HepG2 (cell line): ENCODE data around the gene PSKH1. TPM values are rescaled to one million over a fixed set of nuclear protein-coding genes. Genes with fewer than 3 reads are reported as not detected.
A peak's percentile ranks its signal among the peaks of the same experiment; 100 is the strongest.

Experiments
- ATF2 ChIP-seq: sonication (generic); formaldehyde crosslinking; IDR thresholded peaks from 2 replicates; pipeline ENCODE4 v1.4.0; 2020; ENCODE audit warnings: missing genetic modification reagents
- ERF ChIP-seq: IDR thresholded peaks from 2 replicates; pipeline ENCODE4 v1.6.1; 2018; ENCODE audit warnings: missing biosample characterization, missing genetic modification reagents
- FOXJ3 ChIP-seq: sonication (generic); formaldehyde crosslinking; IDR thresholded peaks from 2 replicates; pipeline ENCODE4 v1.4.0; 2020; ENCODE audit warnings: missing genetic modification reagents, mild to moderate bottlenecking, borderline replicate concordance
- GTF3A ChIP-seq: sonication (generic); formaldehyde crosslinking; conservative IDR thresholded peaks from 2 replicates; pipeline ENCODE4 v1.4.0; 2020; ENCODE audit warnings: mild to moderate bottlenecking, missing genetic modification reagents
- MED13 ChIP-seq: sonication (generic); formaldehyde crosslinking; IDR thresholded peaks from 2 replicates; pipeline ENCODE4 v1.5.0; 2020; ENCODE audit warnings: missing genetic modification reagents
- NFATC3 ChIP-seq: sonication (generic); formaldehyde crosslinking; IDR thresholded peaks from 2 replicates; pipeline ENCODE4 v1.5.1; 2020; ENCODE audit warnings: mild to moderate bottlenecking, missing genetic modification reagents
- PATZ1 ChIP-seq: sonication (generic); formaldehyde crosslinking; IDR thresholded peaks from 2 replicates; pipeline ENCODE4 v1.4.0; 2020; ENCODE audit warnings: missing genetic modification reagents
- SAP130 ChIP-seq: IDR thresholded peaks from 2 replicates; pipeline ENCODE4 v1.6.1; 2016; ENCODE audit warnings: low read depth
- ZBTB46 ChIP-seq: sonication (generic); formaldehyde crosslinking; IDR thresholded peaks from 2 replicates; pipeline ENCODE4 v1.4.0; 2020; ENCODE audit warnings: mild to moderate bottlenecking, missing genetic modification reagents, borderline replicate concordance
- ZBTB8A ChIP-seq: sonication (generic); formaldehyde crosslinking; IDR thresholded peaks from 2 replicates; pipeline ENCODE4 v1.4.0; 2020; ENCODE audit warnings: mild to moderate bottlenecking, low read depth, missing genetic modification reagents, borderline replicate concordance
- ZFY ChIP-seq: sonication (generic); formaldehyde crosslinking; IDR thresholded peaks from 2 replicates; pipeline ENCODE4 v1.4.0; 2020; ENCODE audit warnings: missing genetic modification reagents
- ZNF550 ChIP-seq: sonication (generic); formaldehyde crosslinking; IDR thresholded peaks from 2 replicates; pipeline ENCODE4 v1.4.0; 2020; ENCODE audit warnings: mild to moderate bottlenecking, missing genetic modification reagents, borderline replicate concordance
- ZNF672 ChIP-seq: sonication (generic); formaldehyde crosslinking; IDR thresholded peaks from 2 replicates; pipeline ENCODE4 v1.8.1; 2022; ENCODE audit warnings: missing genetic modification reagents
- ZNF790 ChIP-seq: sonication (generic); formaldehyde crosslinking; IDR thresholded peaks from 2 replicates; pipeline ENCODE4 v1.8.0; 2022; ENCODE audit warnings: missing genetic modification reagents, mild to moderate bottlenecking, borderline replicate concordance
- polyA plus RNA-seq, 8 experiments: library from polyadenylated mRNA; depleted of rRNA in 3 of 8; stranded (reverse) in 7 of 8; unstranded in 1 of 8; fragments of >200 nt; fragmentation: Illumina TruSeq in 4 of 8; extraction: Trizol in 4 of 8; gene quantifications; 2 replicates each; pipeline versions ENCODE4 v1.2.1 to v1.2.3, GENCODE V29; 2011 to 2016; ENCODE audit warnings: low read depth in 4 of 8, missing spikeins in 1 of 8, mixed read lengths in 1 of 8; ENCODE audit not compliant: insufficient read depth in 1 of 8
- total RNA-seq, 5 experiments: library from RNA; depleted of rRNA; stranded (reverse); fragments of >200 nt; fragmentation: Illumina TruSeq; extraction: Trizol; gene quantifications; 2 replicates each; pipeline ENCODE4 v1.2.3, GENCODE V29; 2016; ENCODE audit warnings: low read depth in 1 of 5
- TF ChIP-seq, protein P1 (sequence below): sonication (generic); formaldehyde crosslinking; IDR thresholded peaks from 2 replicates; pipeline ENCODE4 v1.8.1; 2023; ENCODE audit warnings: mild to moderate bottlenecking, inconsistent platforms, moderate library complexity, missing genetic modification reagents, borderline replicate concordance
- TF ChIP-seq, protein P2 (sequence below): sonication (generic); formaldehyde crosslinking; IDR thresholded peaks from 2 replicates; pipeline ENCODE4 v1.4.0; 2020; ENCODE audit warnings: missing genetic modification reagents, borderline replicate concordance

The PSKH1 gene
- total and polyA plus RNA-seq, 2 of the 13 experiments (the other 11 are each of a cell fraction or from before 2014, with no cell fraction given): 8.4 to 19.1 TPM

GRCh38 chr16:67935402-67936123, 42.5 kb downstream of the PSKH1 start (continued):
- TF ChIP-seq NFATC3 (peak; percentile 98), ZNF790 (CRISPR knock-in tag) (peak; percentile 80), ERF (CRISPR knock-in tag) (peak; percentile 91), ZFY (CRISPR knock-in tag) (peak; percentile 81), ZBTB8A (CRISPR knock-in tag) (peak; percentile 64; the same call in 1 of the 2 replicates), SAP130 (peak; percentile 99), MED13 (CRISPR knock-in tag) (peak; percentile 91), GTF3A (CRISPR knock-in tag) (peak; percentile 96), FOXJ3 (CRISPR knock-in tag) (peak; percentile 44; the same call in 1 of the 2 replicates), ATF2 (CRISPR knock-in tag) (peak; percentile 52), ZNF550 (peak; percentile 95; the same call in 1 of the 2 replicates), ZBTB46 (CRISPR knock-in tag) (peak; percentile 94; the same call in 1 of the 2 replicates), PATZ1 (peak; percentile 93), ZNF672 (CRISPR knock-in tag) (no peak)
- TF ChIP-seq, protein P1, sequence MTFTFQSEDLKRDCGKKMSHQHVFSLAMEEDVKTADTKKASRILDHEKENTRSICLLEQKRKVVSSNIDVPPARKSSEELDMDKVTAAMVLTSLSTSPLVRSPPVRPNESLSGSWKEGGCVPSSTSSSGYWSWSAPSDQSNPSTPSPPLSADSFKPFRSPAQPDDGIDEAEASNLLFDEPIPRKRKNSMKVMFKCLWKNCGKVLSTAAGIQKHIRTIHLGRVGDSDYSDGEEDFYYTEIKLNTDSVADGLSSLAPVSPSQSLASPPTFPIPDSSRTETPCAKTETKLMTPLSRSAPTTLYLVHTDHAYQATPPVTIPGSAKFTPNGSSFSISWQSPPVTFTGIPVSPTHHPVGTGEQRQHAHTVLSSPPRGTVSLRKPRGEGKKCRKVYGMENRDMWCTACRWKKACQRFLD: peak; percentile 66
- TF ChIP-seq, protein P2, sequence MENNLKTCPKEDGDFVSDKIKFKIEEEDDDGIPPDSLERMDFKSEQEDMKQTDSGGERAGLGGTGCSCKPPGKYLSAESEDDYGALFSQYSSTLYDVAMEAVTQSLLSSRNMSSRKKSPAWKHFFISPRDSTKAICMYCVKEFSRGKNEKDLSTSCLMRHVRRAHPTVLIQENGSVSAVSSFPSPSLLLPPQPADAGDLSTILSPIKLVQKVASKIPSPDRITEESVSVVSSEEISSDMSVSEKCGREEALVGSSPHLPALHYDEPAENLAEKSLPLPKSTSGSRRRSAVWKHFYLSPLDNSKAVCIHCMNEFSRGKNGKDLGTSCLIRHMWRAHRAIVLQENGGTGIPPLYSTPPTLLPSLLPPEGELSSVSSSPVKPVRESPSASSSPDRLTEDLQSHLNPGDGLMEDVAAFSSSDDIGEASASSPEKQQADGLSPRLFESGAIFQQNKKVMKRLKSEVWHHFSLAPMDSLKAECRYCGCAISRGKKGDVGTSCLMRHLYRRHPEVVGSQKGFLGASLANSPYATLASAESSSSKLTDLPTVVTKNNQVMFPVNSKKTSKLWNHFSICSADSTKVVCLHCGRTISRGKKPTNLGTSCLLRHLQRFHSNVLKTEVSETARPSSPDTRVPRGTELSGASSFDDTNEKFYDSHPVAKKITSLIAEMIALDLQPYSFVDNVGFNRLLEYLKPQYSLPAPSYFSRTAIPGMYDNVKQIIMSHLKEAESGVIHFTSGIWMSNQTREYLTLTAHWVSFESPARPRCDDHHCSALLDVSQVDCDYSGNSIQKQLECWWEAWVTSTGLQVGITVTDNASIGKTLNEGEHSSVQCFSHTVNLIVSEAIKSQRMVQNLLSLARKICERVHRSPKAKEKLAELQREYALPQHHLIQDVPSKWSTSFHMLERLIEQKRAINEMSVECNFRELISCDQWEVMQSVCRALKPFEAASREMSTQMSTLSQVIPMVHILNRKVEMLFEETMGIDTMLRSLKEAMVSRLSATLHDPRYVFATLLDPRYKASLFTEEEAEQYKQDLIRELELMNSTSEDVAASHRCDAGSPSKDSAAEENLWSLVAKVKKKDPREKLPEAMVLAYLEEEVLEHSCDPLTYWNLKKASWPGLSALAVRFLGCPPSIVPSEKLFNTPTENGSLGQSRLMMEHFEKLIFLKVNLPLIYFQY (CRISPR knock-in tag): no peak
